Measurements from ENCODE around the gene SOS2.
"Not testable (repeated sequence)": the region's sequence is repeated elsewhere in the genome, so short reads cannot be mapped to it uniquely, and the experiment has no call there.

The SOS2 gene

GRCh38 chr14:50083467-50084337 is 147.7 kb downstream of the SOS2 start:
- DNase-seq, result no peak

- no peak for DNase-seq
Measured at GRCh38 chr14:50082784-50083466, 148.5 kb downstream of the SOS2 start.

- no peak for DNase-seq
Measured at GRCh38 chr14:50082308-50082742, 149.1 kb downstream of the SOS2 start.

GRCh38 chr14:50079103-50079502 is 152.3 kb downstream of the SOS2 start:
- not testable (repeated sequence) for DNase-seq

- DNase-seq, result not testable (repeated sequence)
Measured at GRCh38 chr14:50073663-50074062, 157.7 kb downstream of the SOS2 start.

- no peak for DNase-seq
Measured at GRCh38 chr14:50072395-50072794, 159.0 kb downstream of the SOS2 start.

GRCh38 chr14:50070840-50071548 is 160.4 kb downstream of the SOS2 start:
- DNase-seq, result no peak

GRCh38 chr14:50070230-50070629 is 161.1 kb downstream of the SOS2 start:
- DNase-seq, result no peak

GRCh38 chr14:50069325-50069724 is 162.1 kb downstream of the SOS2 start:
- no peak for DNase-seq

GRCh38 chr14:50068496-50068895 is 162.9 kb downstream of the SOS2 start:
- no peak for DNase-seq

- DNase-seq, result no peak
Measured at GRCh38 chr14:50067723-50068495, 163.5 kb downstream of the SOS2 start.
